Thyroid gland (tissue), 4 donors: Measurements from ENCODE around the gene INPP4B.

Source experiments
- POLR2A ChIP-seq, 2 donors: fragments of 450-650 bp; IDR thresholded peaks; one replicate each; pipeline ENCODE4 v1.6.1; 2017; ENCODE audit warnings: antibody characterized with exemption in 2 of 2, mild to moderate bottlenecking in 2 of 2, moderate library complexity in 1 of 2
- TF ChIP-seq, protein P1 (sequence below), 6 experiments: fragments of 200-600 bp in 3 of 6; fragments of 450-650 bp in 3 of 6; sonication (generic) in 3 of 6; IDR thresholded peaks; one replicate each; pipeline ENCODE4 v1.5.1; 2016 to 2019; ENCODE audit warnings: antibody characterized with exemption in 6 of 6, mild to moderate bottlenecking in 2 of 6, inconsistent platforms in 1 of 6, moderate library complexity in 1 of 6

GRCh38 chr4:142383354-142383753 is 462.7 kb downstream of the INPP4B start:
- TF ChIP-seq POLR2A (IDR thresholded peaks at IDR 0.05): no peak
- TF ChIP-seq, protein P1, sequence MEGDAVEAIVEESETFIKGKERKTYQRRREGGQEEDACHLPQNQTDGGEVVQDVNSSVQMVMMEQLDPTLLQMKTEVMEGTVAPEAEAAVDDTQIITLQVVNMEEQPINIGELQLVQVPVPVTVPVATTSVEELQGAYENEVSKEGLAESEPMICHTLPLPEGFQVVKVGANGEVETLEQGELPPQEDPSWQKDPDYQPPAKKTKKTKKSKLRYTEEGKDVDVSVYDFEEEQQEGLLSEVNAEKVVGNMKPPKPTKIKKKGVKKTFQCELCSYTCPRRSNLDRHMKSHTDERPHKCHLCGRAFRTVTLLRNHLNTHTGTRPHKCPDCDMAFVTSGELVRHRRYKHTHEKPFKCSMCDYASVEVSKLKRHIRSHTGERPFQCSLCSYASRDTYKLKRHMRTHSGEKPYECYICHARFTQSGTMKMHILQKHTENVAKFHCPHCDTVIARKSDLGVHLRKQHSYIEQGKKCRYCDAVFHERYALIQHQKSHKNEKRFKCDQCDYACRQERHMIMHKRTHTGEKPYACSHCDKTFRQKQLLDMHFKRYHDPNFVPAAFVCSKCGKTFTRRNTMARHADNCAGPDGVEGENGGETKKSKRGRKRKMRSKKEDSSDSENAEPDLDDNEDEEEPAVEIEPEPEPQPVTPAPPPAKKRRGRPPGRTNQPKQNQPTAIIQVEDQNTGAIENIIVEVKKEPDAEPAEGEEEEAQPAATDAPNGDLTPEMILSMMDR (IDR thresholded peaks at IDR 0.05): no peak
